Endothelial cell of umbilical vein (primary cell): ENCODE measurements around the gene KCNN3. TPM values are rescaled to one million over a fixed set of nuclear protein-coding genes. Genes with fewer than 3 reads are reported as not detected.

Experiments
- BruUV-seq: library from RNA; stranded (reverse); fragments of 400-500 nt; replicated peaks from 2 replicates; lab custom pipeline; 2021; lab: Mats Ljungman, UMichigan
- CTCF ChIA-PET: fragments of 300-600, 350-600 bp; sonication (Branson Sonifier 250); formaldehyde crosslinking; loops from one replicate; lab custom pipeline; 2021; ENCODE audit warnings: antibody characterized with exemption, inconsistent platforms; lab: Charles Lee
- POLR2A ChIA-PET: fragments of 300-600, 350-600 bp; sonication (Branson Sonifier 250); formaldehyde crosslinking; loops from one replicate; lab custom pipeline; 2021; ENCODE audit warnings: antibody characterized with exemption, inconsistent platforms; lab: Charles Lee
- DNase-seq: peaks from one replicate; pipeline ENCODE4 v3.0.0-alpha.2; 2011; ENCODE audit warnings: low read depth, low spot score
- FAIRE-seq: peaks from 2 replicates; lab custom pipeline; 2011; peaks lifted over from hg19 to GRCh38; lab: Jason Lieb, UNC
- H2AFZ ChIP-seq: 2 replicates; pipeline ENCODE4 v1.6.0; 2012; ENCODE audit warnings: low read depth, low read length, control low read depth, inconsistent platforms
- H3K27ac ChIP-seq: 2 replicates; pipeline ENCODE4 v1.5.1; 2011; ENCODE audit warnings: low read depth, mild to moderate bottlenecking, control low read depth, low read length, moderate library complexity; ENCODE audit not compliant: insufficient read depth
- H3K27me3 ChIP-seq, 2 experiments: 2 replicates each; pipeline versions ENCODE4 v1.6.0 to v1.6.1; 2011; ENCODE audit warnings: low read length in 2 of 2, mixed read lengths in 1 of 2; ENCODE audit not compliant: control insufficient read depth in 2 of 2, insufficient read depth in 2 of 2
- H3K36me3 ChIP-seq, 2 experiments: 2 replicates in 1 of 2; 3 replicates in 1 of 2; pipeline ENCODE4 v1.5.1; 2011; ENCODE audit warnings: low read length in 2 of 2, mild to moderate bottlenecking in 1 of 2, moderate library complexity in 1 of 2; ENCODE audit not compliant: control insufficient read depth in 2 of 2, insufficient read depth in 2 of 2; ENCODE audit errors: extremely low read depth in 1 of 2
- H3K4me1 ChIP-seq: 3 replicates; pipeline ENCODE4 v1.5.1; 2011; ENCODE audit warnings: mild to moderate bottlenecking, low read length; ENCODE audit not compliant: control insufficient read depth, insufficient read depth; ENCODE audit errors: extremely low read depth
- H3K4me2 ChIP-seq: 2 replicates; pipeline ENCODE4 v1.6.1; 2011; ENCODE audit warnings: low read length, control low read depth, mixed read lengths; ENCODE audit not compliant: insufficient read depth
- H3K4me3 ChIP-seq, 3 experiments: fragments of 200-600 bp in 1 of 3; sonication (generic), shearing (Covaris generic) in 1 of 3; replicated peaks in 1 of 3; 2 replicates each; pipeline ENCODE4 v1.5.1; 2011 to 2016; ENCODE audit warnings: control low read depth in 3 of 3, low read length in 3 of 3, mild to moderate bottlenecking in 2 of 3, inconsistent platforms in 1 of 3, low read depth in 1 of 3, moderate library complexity in 1 of 3; ENCODE audit not compliant: insufficient read depth in 1 of 3
- H3K79me2 ChIP-seq: 2 replicates; pipeline ENCODE4 v1.6.0; 2012; ENCODE audit warnings: low read length, inconsistent platforms; ENCODE audit not compliant: control insufficient read depth, insufficient read depth
- H3K9ac ChIP-seq: replicated peaks from 2 replicates; pipeline ENCODE3; 2011; ENCODE audit warnings: low read length, control low read depth; ENCODE audit not compliant: insufficient read depth; ENCODE audit errors: extremely low read depth
- H3K9me1 ChIP-seq: replicated peaks from 3 replicates; pipeline ENCODE4 v1.6.0; 2011; ENCODE audit warnings: mild to moderate bottlenecking, low read length; ENCODE audit not compliant: control insufficient read depth, insufficient read depth; ENCODE audit errors: extremely low read depth
- H3K9me3 ChIP-seq: replicated peaks from 2 replicates; pipeline ENCODE4 v1.5.1; 2012; ENCODE audit warnings: low read length, inconsistent platforms; ENCODE audit not compliant: control insufficient read depth, insufficient read depth
- H4K20me1 ChIP-seq: replicated peaks from 2 replicates; pipeline ENCODE3; 2011; ENCODE audit warnings: mild to moderate bottlenecking, low read length; ENCODE audit not compliant: control insufficient read depth, insufficient read depth; ENCODE audit errors: extremely low read depth
- FOS ChIP-seq: IDR thresholded peaks from 2 replicates; pipeline ENCODE4 v1.6.1; 2011; ENCODE audit warnings: mild to moderate bottlenecking, low read length, moderate library complexity, borderline replicate concordance; ENCODE audit not compliant: insufficient read depth
- JUN ChIP-seq: IDR thresholded peaks from 2 replicates; pipeline ENCODE4 v1.6.1; 2011; ENCODE audit warnings: borderline replicate concordance, low read depth; ENCODE audit not compliant: insufficient read length, insufficient read depth
- MYC ChIP-seq: IDR thresholded peaks from one replicate; pipeline ENCODE4 v1.6.1; 2011; ENCODE audit warnings: mild to moderate bottlenecking, low read depth, low read length
- POLR2AphosphoS5 ChIP-seq: IDR thresholded peaks from 2 replicates; pipeline ENCODE4 v1.6.1; 2012; ENCODE audit warnings: low read depth, mild to moderate bottlenecking, control low read depth, low read length, moderate library complexity; ENCODE audit not compliant: insufficient read depth
- dilution Hi-C: fragments of 300-500 bp; cut with MboI; formaldehyde crosslinking; loops from one replicate; pipeline ENCODE4 v1.15.0; 2019; ENCODE audit warnings: low sequenced_read_pairs; ENCODE audit not compliant: extremely low pct_ligation_motif_present
- intact Hi-C: fragments of 100-400 bp; cut with micrococcal nuclease; formaldehyde crosslinking; loops from one replicate; pipeline ENCODE4 v1.10.0; 2022
- polyA plus RNA-seq, 4 experiments: library from polyadenylated mRNA; depleted of rRNA in 3 of 4; stranded (reverse) in 3 of 4; unstranded in 1 of 4; fragments of >200 nt; gene quantifications; 2 replicates each; pipeline versions ENCODE4 v1.2.1 to v1.2.3, GENCODE V29; 2011 to 2012; ENCODE audit warnings: missing spikeins in 1 of 4
- total RNA-seq: library from RNA; stranded (reverse); gene quantifications from 2 replicates; pipeline ENCODE4 v1.2.3, GENCODE V29; 2021

KCNN3 gene
- total and polyA plus RNA-seq, 2 donors (not counting 3 experiments of a cell fraction or from before 2014, with no cell fraction given) = 0.91 to 1.1 TPM

DNA sequence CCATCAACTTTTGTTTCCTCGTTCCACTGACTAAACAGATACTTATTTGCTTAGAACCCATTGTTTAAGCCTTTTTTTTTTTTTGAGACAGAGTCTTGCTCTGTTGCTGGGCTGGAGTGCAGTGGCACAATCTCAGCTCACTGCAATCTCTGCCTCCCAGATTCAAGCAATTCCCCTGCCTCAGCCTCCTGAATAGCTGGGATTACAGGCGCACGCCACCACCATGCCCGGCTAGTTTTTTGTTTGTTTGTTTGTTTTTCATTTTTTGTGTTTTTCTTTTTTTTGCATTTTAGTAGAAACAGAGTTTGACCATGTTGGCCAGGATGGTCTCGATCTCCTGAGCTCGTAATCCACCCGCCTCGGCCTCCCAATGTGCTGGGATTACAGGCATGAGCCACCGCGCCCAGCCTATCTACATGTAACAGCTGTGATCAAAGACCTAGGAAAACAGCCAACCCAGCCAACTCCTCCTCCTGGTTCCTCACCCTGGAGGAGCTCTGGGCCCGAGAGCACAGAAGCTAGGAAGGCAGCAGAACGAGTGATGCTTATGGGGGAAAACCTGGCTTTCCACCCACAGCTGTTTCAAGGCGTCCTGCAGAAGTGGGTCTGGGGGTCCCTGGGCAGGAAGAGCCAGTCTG is 32.9 kb downstream of the KCNN3 start:
- peaks cover 22% of the 10 kb centered on the region for H3K4me1 ChIP-seq
- no peak for DNase-seq
- H3K4me3 ChIP-seq = no peak overlapping the region
- no peaks in the 10 kb centered on the region for H4K20me1 ChIP-seq
- no peaks in the 10 kb centered on the region for H3K9me3 ChIP-seq
- H3K9me1 ChIP-seq = no peaks in the 10 kb centered on the region
- no peak overlapping the region for H3K27ac ChIP-seq
- no peak overlapping the region for H2AFZ ChIP-seq
- ChIA-PET POLR2A (no interaction called here), CTCF (interaction anchor here (0.7 to 1.5 kb wide), 6 partner anchors 8 to 248 kb away, joined by 3 to 5 read pairs (median 4); no protein-coding TSS in a partner anchor)
- dilution Hi-C loops (no loop called here), intact Hi-C loops (loop anchor here (5.0 kb wide), 1 partner anchor 40 kb away; no protein-coding TSS in a partner anchor)
- H3K79me2 ChIP-seq = no peaks in the 10 kb centered on the region
- H3K4me2 ChIP-seq = no peak overlapping the region
- H3K9ac ChIP-seq = no peak overlapping the region
- no peaks in the 10 kb centered on the region for H3K27me3 ChIP-seq
- FAIRE-seq = no peak
- no TSS peak for BruUV-seq
- no peaks in the 10 kb centered on the region for H3K36me3 ChIP-seq
- TF ChIP-seq MYC = no peak

- intact Hi-C loops = loop anchor here (5.0 kb wide), 1 partner anchor 42 kb away; no protein-coding TSS in a partner anchor
- Histone ChIP-seq H3K4me2 (no peak overlapping the region), H2AFZ (no peak overlapping the region), H3K4me3 (no peak overlapping the region), H3K4me1 (peaks cover 19% of the 10 kb centered on the region), H3K9ac (no peak overlapping the region), H3K27ac (no peak overlapping the region), H3K36me3 (no peaks in the 10 kb centered on the region), H3K27me3 (no peaks in the 10 kb centered on the region), H3K9me1 (no peaks in the 10 kb centered on the region), H4K20me1 (no peaks in the 10 kb centered on the region), H3K79me2 (no peaks in the 10 kb centered on the region), H3K9me3 (no peaks in the 10 kb centered on the region)
- FAIRE-seq (peak; percentile 78), DNase-seq (peak; percentile 66)
- ChIA-PET CTCF (no interaction called here), POLR2A (no interaction called here)
- dilution Hi-C loops = no loop called here
- no TSS peak for BruUV-seq
- peak; percentile 25 for TF ChIP-seq FOS
- TF ChIP-seq POLR2AphosphoS5 = no peak
- peak; percentile 24 for TF ChIP-seq JUN
Measured at GRCh38 chr1:154835531-154836324, 34.4 kb downstream of the KCNN3 start.
